Sigmoid colon (tissue), 4 donors: ENCODE data around the gene NEDD9.
A peak's percentile ranks its signal among the peaks of the same experiment; 100 is the strongest.

Experiments
- EP300 ChIP-seq, 4 donors: sonication (generic); formaldehyde crosslinking; IDR thresholded peaks; one replicate each; pipeline ENCODE4 v1.6.1; 2017; ENCODE audit warnings: antibody characterized with exemption in 4 of 4
- POLR2AphosphoS5 ChIP-seq, 4 donors: sonication (generic); formaldehyde crosslinking; IDR thresholded peaks; one replicate each; pipeline ENCODE4 v1.6.1; 2017; ENCODE audit warnings: antibody characterized with exemption in 4 of 4
- TF ChIP-seq, protein P1 (sequence below), 4 experiments: fragments of 450-650 bp in 3 of 4; fragments of 200-600 bp in 1 of 4; IDR thresholded peaks; one replicate each; pipeline ENCODE4 v1.5.1; 2016 to 2019; ENCODE audit warnings: antibody characterized with exemption in 4 of 4, mild to moderate bottlenecking in 3 of 4, moderate library complexity in 2 of 4

DNA sequence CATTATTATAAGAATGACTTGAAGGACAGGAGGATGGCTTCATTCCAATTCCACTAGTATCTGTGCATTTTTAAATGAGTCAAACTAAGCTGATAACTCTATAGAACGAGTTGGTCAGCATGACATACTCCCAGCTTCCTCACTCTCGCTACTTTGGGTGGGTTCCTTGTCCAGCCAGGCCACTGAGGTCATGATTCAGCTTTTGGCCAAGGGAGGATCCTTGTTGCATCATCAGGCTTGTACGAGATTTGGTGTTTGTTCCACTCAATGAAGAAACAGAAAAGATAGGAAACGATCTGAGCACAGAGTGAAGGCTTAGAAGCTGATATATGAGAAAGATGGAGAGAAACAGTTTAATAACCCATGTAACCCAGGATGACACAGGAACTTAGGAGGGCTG, 19.8 kb downstream of the NEDD9 start:
- TF ChIP-seq, protein P1, sequence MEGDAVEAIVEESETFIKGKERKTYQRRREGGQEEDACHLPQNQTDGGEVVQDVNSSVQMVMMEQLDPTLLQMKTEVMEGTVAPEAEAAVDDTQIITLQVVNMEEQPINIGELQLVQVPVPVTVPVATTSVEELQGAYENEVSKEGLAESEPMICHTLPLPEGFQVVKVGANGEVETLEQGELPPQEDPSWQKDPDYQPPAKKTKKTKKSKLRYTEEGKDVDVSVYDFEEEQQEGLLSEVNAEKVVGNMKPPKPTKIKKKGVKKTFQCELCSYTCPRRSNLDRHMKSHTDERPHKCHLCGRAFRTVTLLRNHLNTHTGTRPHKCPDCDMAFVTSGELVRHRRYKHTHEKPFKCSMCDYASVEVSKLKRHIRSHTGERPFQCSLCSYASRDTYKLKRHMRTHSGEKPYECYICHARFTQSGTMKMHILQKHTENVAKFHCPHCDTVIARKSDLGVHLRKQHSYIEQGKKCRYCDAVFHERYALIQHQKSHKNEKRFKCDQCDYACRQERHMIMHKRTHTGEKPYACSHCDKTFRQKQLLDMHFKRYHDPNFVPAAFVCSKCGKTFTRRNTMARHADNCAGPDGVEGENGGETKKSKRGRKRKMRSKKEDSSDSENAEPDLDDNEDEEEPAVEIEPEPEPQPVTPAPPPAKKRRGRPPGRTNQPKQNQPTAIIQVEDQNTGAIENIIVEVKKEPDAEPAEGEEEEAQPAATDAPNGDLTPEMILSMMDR (IDR thresholded peaks at IDR 0.05), result no peak
- no peak for TF ChIP-seq EP300 (IDR thresholded peaks at IDR 0.05)
- TF ChIP-seq POLR2AphosphoS5 (IDR thresholded peaks at IDR 0.05), result peak in 2 of 4 donors; percentile 15 to 61
